Activated naive CD8-positive, alpha-beta T cell (primary cell): Measurements from ENCODE around the gene PAK4.
"Not testable (repeated sequence)": the region's sequence is repeated elsewhere in the genome, so short reads cannot be mapped to it uniquely, and the experiment has no call there.

Experiments used
- H3K27ac Mint-ChIP-seq: one replicate; pipeline ENCODE4 v1.8.0; 2021; ENCODE audit warnings: mixed read lengths
- H3K27me3 Mint-ChIP-seq: one replicate; pipeline ENCODE4 v1.8.0; 2021; ENCODE audit warnings: mixed read lengths
- H3K36me3 Mint-ChIP-seq: one replicate; pipeline ENCODE4 v1.8.0; 2021; ENCODE audit warnings: mixed read lengths
- H3K4me1 Mint-ChIP-seq: one replicate; pipeline ENCODE4 v1.8.0; 2021; ENCODE audit warnings: low read depth, mixed read lengths
- H3K4me3 Mint-ChIP-seq: one replicate; pipeline ENCODE4 v1.8.0; 2021; ENCODE audit warnings: mild to moderate bottlenecking, mixed read lengths
- H3K9me3 Mint-ChIP-seq: one replicate; pipeline ENCODE4 v1.8.0; 2021; ENCODE audit warnings: low read depth, mixed read lengths

PAK4 gene

DNA sequence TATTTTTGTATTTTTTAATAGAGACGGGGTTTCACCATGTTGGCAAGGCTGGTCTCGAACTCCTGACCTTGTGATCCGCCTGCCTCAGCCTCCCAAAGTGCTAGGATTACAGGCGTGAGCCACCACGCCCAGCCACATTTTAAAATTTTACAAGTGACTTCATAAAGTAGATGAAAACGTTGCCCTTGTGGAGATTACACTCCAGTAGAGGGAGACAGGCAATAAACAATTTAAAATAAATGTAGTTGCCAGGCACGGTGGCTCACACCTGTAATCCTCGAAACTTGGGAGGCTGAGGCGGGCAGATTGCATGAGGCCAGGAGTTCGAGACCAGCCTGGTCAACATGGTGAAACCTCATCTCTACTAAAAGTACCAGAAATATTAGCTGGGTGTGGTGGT, 93.5 kb downstream of the PAK4 start:
- not testable (repeated sequence) for H3K36me3 Mint-ChIP-seq, H3K9me3 Mint-ChIP-seq, H3K4me1 Mint-ChIP-seq, H3K27ac Mint-ChIP-seq, H3K4me3 Mint-ChIP-seq
- H3K27me3 Mint-ChIP-seq, result peaks cover 18% of the 10 kb centered on the region

DNA sequence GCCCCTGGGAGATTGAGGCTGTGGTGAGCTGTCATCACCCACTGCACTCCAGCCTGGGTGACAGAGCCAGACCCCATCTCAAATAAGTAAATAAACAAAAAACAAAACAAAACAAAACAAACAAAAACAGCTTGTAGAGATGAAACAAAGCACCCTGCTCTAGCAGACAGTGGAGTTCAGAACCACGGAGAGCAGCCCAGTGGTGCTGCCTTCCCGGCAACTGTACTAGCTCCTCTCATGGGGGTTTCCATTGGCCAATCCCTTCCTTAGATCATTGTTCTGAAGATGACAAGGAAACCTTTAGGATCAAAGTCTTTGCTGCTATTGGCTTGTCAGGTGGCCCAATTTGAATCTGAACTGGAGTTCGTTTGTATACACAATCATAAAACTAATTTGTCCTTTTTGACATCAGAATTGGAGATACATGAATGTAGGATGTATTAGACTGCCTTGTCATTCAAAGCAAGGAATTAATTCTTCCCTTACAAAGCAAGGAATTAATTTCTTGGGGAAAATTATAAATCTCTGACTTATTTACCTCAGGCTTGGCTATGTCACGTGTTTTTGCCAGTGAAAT, 98.2 kb downstream of the PAK4 start:
- H3K4me1 Mint-ChIP-seq, result no peaks in the 10 kb centered on the region
- no peak overlapping the region for H3K4me3 Mint-ChIP-seq
- no peaks in the 10 kb centered on the region for H3K9me3 Mint-ChIP-seq
- H3K36me3 Mint-ChIP-seq, result no peaks in the 10 kb centered on the region
- no peak overlapping the region for H3K27ac Mint-ChIP-seq
- H3K27me3 Mint-ChIP-seq, result peaks cover 19% of the 10 kb centered on the region

DNA sequence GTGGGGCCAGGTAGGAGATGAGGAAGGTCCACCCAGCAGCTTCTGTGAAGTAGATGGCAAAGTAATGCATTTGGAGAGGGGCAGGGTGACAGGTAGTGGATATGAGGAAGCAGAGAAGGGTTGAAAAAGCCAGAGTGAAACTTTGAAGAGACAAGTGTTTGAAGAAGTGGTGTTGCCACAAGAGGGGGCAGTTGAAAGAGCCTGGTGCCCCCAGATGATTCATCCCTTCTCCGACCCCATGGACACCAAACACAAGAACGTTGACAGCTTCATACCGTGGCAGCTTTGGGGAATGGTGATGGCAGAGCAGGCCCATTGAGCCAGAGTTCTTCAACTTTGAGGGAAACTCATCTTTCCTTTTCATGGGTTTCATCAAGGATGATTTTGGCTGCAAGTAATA, 99.3 kb downstream of the PAK4 start:
- Mint-ChIP-seq H3K36me3 (no peaks in the 10 kb centered on the region), H3K4me3 (no peak overlapping the region), H3K4me1 (no peaks in the 10 kb centered on the region), H3K27me3 (peaks cover 17% of the 10 kb centered on the region), H3K27ac (no peak overlapping the region), H3K9me3 (no peaks in the 10 kb centered on the region)
